ENCODE results near the gene SEC14L2.

DNA sequence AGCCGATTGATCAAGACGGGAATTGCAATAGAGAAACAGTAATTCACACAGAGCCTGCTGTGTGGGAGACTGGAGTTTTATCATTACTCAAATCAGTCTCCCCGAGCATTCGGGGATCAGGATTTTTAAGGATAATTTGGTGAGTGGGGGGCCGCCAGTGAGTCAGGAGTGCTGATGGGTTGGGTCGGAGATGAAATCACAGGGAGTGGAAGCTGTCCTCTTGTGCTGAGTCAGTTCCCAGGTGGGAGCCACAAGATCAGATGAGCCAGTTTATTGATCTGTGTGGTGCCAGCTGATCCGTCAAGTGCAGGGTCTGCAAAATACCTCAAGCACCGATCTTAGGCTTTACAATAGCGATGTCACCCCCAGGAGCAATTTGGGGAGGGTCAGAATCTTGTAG is 44.3 kb downstream of the SEC14L2 start:
- TF ChIP-seq, protein P1, sequence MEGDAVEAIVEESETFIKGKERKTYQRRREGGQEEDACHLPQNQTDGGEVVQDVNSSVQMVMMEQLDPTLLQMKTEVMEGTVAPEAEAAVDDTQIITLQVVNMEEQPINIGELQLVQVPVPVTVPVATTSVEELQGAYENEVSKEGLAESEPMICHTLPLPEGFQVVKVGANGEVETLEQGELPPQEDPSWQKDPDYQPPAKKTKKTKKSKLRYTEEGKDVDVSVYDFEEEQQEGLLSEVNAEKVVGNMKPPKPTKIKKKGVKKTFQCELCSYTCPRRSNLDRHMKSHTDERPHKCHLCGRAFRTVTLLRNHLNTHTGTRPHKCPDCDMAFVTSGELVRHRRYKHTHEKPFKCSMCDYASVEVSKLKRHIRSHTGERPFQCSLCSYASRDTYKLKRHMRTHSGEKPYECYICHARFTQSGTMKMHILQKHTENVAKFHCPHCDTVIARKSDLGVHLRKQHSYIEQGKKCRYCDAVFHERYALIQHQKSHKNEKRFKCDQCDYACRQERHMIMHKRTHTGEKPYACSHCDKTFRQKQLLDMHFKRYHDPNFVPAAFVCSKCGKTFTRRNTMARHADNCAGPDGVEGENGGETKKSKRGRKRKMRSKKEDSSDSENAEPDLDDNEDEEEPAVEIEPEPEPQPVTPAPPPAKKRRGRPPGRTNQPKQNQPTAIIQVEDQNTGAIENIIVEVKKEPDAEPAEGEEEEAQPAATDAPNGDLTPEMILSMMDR (IDR thresholded peaks at IDR 0.05; ENCODE audit: insufficient read depth, low read length, poor library complexity, severe bottlenecking) = no peak
- no peak for TF ChIP-seq EZH2phosphoT487 (conservative IDR thresholded peaks at IDR 0.05; ENCODE audit: low read length)
